Thyroid gland (tissue), 4 donors: ENCODE data around the gene MINK1. TPM values are rescaled to one million over a fixed set of nuclear protein-coding genes. Genes with fewer than 3 reads are reported as not detected.

ENCODE experiments used
- DNase-seq, 2 donors: peaks; one replicate each; pipeline ENCODE4 v3.0.0-alpha.2; 2019
- H3K27ac ChIP-seq, 3 donors: fragments of 200-600 bp; sonication (generic); 1 replicate in 2 of 3; 2 replicates in 1 of 3; pipeline ENCODE4 v1.5.1; 2016 to 2019; ENCODE audit warnings: mild to moderate bottlenecking in 1 of 3, moderate library complexity in 1 of 3
- H3K27me3 ChIP-seq: fragments of 200-600 bp; sonication (generic); one replicate; pipeline ENCODE4 v1.5.1; 2019
- H3K36me3 ChIP-seq, 2 donors: fragments of 200-600 bp; sonication (generic); one replicate each; pipeline ENCODE4 v1.5.1; 2016 to 2019
- H3K4me1 ChIP-seq, 2 donors: fragments of 200-600 bp; sonication (generic); one replicate each; pipeline ENCODE4 v1.5.1; 2017 to 2019
- H3K4me3 ChIP-seq, 3 donors: fragments of 200-600 bp; sonication (generic); replicated peaks in 1 of 3; 1 replicate in 2 of 3; 2 replicates in 1 of 3; pipeline ENCODE4 v1.5.1; 2016; ENCODE audit warnings: mild to moderate bottlenecking in 1 of 3
- H3K9me3 ChIP-seq: fragments of 200-600 bp; sonication (generic); one replicate; pipeline ENCODE4 v1.5.1; 2017
- CTCF ChIP-seq, 6 experiments: fragments of 200-600 bp in 3 of 6; fragments of 450-650 bp in 3 of 6; sonication (generic) in 3 of 6; IDR thresholded peaks; one replicate each; pipeline ENCODE4 v1.5.1; 2016 to 2019; ENCODE audit warnings: antibody characterized with exemption in 6 of 6, mild to moderate bottlenecking in 2 of 6, inconsistent platforms in 1 of 6, moderate library complexity in 1 of 6
- POLR2A ChIP-seq, 2 donors: fragments of 450-650 bp; IDR thresholded peaks; one replicate each; pipeline ENCODE4 v1.6.1; 2017; ENCODE audit warnings: antibody characterized with exemption in 2 of 2, mild to moderate bottlenecking in 2 of 2, moderate library complexity in 1 of 2
- WGBS, 2 donors: methylation state at CpG; one replicate each; pipeline ENCODE4 v1.1.5; 2017; 5-methylcytosine and 5-hydroxymethylcytosine counted together
- intact Hi-C: fragments of 100-400 bp; cut with DNase I; formaldehyde crosslinking; loops from one replicate; pipeline ENCODE4 v1.15.1; 2023
- total RNA-seq, 4 donors: library from RNA; depleted of rRNA; stranded (reverse); fragments of >200 nt; gene quantifications; one replicate each; pipeline ENCODE4 v1.2.3, GENCODE V29; 2016

Gene MINK1
- total RNA-seq, 4 donors from 2014 or later, result 25.1 to 51.6 (median 31.2) TPM

- no peak for DNase-seq
- Histone ChIP-seq H3K36me3 (no peaks in the 10 kb centered on the region), H3K27ac (no peak overlapping the region), H3K4me3 (no peak overlapping the region), H3K9me3 (no peaks in the 10 kb centered on the region), H3K4me1 (peaks cover 15 to 30% of the 10 kb centered on the region in 2 donors), H3K27me3 (peaks cover 3% of the 10 kb centered on the region)
- intact Hi-C loops, result loop anchor here (5.0 kb wide), 1 partner anchor 46 kb away; no protein-coding TSS in a partner anchor
- WGBS, 2 donors, result 84 to 89% methylated on average over 14 of the region's 14 CpGs
- no peak for TF ChIP-seq POLR2A (IDR thresholded peaks at IDR 0.05)
- no peak for TF ChIP-seq CTCF (IDR thresholded peaks at IDR 0.05)
These were observed 44.9 kb upstream of the MINK1 start for GRCh38 chr17:4788159-4788806.

DNA sequence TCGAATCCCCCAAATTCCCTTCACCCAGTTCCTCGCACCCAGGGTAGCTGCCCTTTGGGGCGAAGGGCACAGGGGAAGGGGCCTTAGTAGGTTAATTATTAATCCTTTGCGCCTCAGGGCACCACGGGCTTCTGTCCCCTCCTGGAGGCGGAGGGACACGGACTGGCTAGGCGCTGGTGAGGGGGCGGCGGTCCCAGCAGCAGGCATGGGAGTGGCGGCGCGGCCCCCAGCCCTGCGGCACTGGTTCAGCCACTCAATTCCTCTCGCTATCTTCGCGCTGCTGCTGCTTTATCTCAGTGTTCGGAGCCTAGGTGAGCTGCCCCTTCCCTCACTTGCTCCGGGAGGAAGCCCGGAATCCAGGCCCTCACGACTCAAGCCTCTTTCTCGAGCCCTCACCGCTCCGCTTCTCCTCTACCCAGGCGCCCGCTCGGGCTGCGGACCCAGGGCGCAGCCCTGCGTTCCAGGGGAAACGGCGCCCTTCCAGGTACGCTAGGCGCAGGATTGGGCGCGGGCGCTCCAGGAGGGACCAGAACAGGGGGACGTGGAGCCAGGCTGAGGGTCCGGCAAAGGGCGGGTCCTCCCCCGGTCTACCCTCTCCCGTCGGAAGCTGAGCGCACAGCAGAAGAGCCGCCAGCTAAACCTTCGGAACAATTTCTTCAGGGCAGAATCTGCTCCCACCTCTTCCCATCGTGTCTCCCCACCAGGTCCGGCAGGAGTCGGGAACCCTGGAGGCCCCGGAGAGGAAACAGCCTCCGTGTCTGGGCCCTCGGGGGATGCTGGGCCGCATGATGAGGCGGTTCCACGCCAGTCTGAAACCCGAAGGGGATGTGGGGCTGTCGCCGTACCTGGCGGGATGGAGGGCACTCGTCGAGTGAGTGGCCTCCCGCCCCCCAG, 44.1 kb upstream of the MINK1 start, which contains the start of gene GLTPD2:
Gene GLTPD2, plus strand, starts transcription at position 158 of the 894 bp plus-strand sequence. Its CDS starts 48 bp downstream, at position 206.
- Histone ChIP-seq H3K9me3 (no peaks in the 10 kb centered on the region), H3K27ac (peak within 1 kb of the TSS; percentile 83 to 95 (median 85)), H3K4me3 (peak within 1 kb of the TSS; percentile 40 to 63 (median 59)), H3K36me3 (no peaks in the 10 kb centered on the region), H3K4me1 (peaks cover 15 to 30% of the 10 kb centered on the region in 2 donors), H3K27me3 (peaks cover 3% of the 10 kb centered on the region)
- WGBS, 2 donors, result 30 to 34% methylated on average over 24 to 48 of the region's 62 CpGs
- TF ChIP-seq POLR2A (IDR thresholded peaks at IDR 0.05) (no peak), CTCF (IDR thresholded peaks at IDR 0.05) (no peak)
- no peak for DNase-seq
- intact Hi-C loops, result loop anchor here (5.0 kb wide), 1 partner anchor 47 kb away; no protein-coding TSS in a partner anchor

GRCh38 chr17:4789701-4789950, 43.5 kb upstream of the MINK1 start:
- Histone ChIP-seq H3K27me3 (peaks cover 3% of the 10 kb centered on the region), H3K4me1 (peaks cover 15 to 30% of the 10 kb centered on the region in 2 donors), H3K4me3 (peak overlapping the region; percentile 40 to 63 (median 59)), H3K27ac (peak overlapping the region; percentile 83 to 95 (median 85)), H3K9me3 (no peaks in the 10 kb centered on the region), H3K36me3 (no peaks in the 10 kb centered on the region)
- no peak for DNase-seq
- intact Hi-C loops, result loop anchor here (5.0 kb wide), 1 partner anchor 47 kb away; no protein-coding TSS in a partner anchor
- TF ChIP-seq POLR2A (IDR thresholded peaks at IDR 0.05) (no peak), CTCF (IDR thresholded peaks at IDR 0.05) (no peak)
- WGBS, 2 donors, result 0 to 1% methylated on average over 14 to 24 of the region's 25 CpGs

DNA sequence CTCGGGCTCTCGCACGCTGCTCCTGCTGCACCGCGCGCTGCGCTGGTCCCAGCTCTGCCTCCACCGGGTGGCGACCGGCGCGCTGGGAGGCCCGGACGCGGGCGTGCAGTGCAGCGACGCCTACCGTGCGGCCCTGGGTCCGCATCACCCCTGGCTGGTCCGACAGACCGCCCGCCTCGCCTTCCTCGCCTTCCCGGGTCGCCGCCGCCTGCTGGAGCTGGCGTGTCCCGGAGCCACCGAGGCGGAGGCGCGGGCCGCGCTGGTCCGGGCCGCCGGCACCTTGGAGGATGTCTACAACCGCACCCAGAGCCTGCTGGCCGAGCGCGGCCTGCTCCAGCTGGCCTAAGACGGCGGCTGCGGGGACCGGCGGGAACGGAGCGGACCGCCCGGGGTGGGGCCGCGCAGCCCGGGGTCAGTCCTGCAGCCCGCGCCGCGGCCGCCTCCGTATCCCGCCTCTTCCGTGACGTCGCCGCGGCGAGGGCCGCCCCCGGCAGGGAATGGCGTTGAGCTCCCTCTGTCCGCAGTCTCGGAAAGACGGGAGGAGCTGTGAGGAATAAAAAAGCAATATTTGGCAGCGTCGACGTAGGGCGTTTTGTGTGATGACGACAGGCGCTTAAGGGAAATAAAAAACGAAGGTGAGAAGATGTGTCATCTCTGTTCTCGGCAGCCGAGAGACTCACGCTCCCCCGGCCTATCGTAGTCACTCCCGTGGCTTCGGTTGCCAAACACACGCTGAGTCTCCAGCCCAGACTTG, 43.0 kb upstream of the MINK1 start:
- 0% methylated on average over 11 to 23 of the region's 91 CpGs for WGBS, 2 donors
- Histone ChIP-seq H3K27me3 (peaks cover 3% of the 10 kb centered on the region), H3K4me1 (peaks cover 15 to 29% of the 10 kb centered on the region in 2 donors), H3K27ac (peak overlapping the region; percentile 83 to 95 (median 85)), H3K9me3 (no peaks in the 10 kb centered on the region), H3K4me3 (peak overlapping the region; percentile 40 to 63 (median 59)), H3K36me3 (no peaks in the 10 kb centered on the region)
- DNase-seq, result peak; percentile 79 to 80
- peak in 1 of 2 donors; percentile 85 for TF ChIP-seq POLR2A (IDR thresholded peaks at IDR 0.05)
- peak; percentile 24 to 85 (median 66) for TF ChIP-seq CTCF (IDR thresholded peaks at IDR 0.05)
- intact Hi-C loops, result loop anchor here (5.0 kb wide), 1 partner anchor 48 kb away; no protein-coding TSS in a partner anchor
